Ovary (tissue), 3 donors: ENCODE results near the gene ZBTB45.

Experiments
- CTCF ChIP-seq, 3 donors: fragments of 450-650 bp in 2 of 3; fragments of 200-600 bp in 1 of 3; IDR thresholded peaks; one replicate each; pipeline versions ENCODE4 v1.5.1 to v1.8.0; 2016 to 2022; ENCODE audit warnings: antibody characterized with exemption in 3 of 3, mild to moderate bottlenecking in 1 of 3
- POLR2A ChIP-seq: fragments of 450-650 bp; IDR thresholded peaks from one replicate; pipeline ENCODE4 v1.6.1; 2017; ENCODE audit warnings: antibody characterized with exemption, mild to moderate bottlenecking, moderate library complexity
- donor health status: DM: no; HTN: no; CAD: no.

DNA sequence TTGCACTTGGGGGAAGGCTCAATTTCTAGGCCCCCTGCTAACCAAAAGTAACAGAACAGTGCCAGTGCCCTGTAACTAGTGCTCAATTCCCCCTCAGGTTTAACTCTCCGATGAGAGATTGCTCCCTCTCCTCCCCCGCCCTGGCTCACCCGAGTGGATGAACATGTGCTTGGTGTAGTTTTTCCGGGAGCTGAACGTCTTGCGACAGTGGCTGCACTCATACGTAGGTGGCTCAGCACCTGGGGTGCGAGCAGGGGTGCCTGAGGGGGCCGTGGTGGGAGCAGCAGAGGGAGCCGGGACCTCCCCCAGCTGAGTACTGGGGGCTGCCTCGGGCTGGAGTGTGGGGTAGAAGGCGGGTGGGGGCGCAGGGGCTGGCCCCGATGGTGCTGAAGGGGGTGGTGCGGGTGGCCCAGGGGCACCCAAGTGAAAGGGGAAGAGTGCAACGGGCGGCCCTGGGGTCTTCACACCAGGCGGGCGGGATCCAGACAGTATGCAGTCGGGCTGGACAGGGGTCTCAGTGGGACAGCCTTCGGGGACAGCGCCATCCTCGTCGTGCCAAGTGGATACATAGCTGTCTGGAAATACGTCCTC is 3.3 kb downstream of the ZBTB45 start:
- no peak for TF ChIP-seq CTCF (IDR thresholded peaks at IDR 0.05)
- no peak for TF ChIP-seq POLR2A
